Measurements from ENCODE around the gene GDF7.
"Not testable (repeated sequence)": the region's sequence is repeated elsewhere in the genome, so short reads cannot be mapped to it uniquely, and the experiment has no call there.

GDF7 gene

GRCh38 chr2:20711641-20712040 lies 44.7 kb downstream of the GDF7 start:
- H3K4me1 Mint-ChIP-seq, H3K4me3 Mint-ChIP-seq, ATAC-seq, H3K27me3 Mint-ChIP-seq, H3K27ac Mint-ChIP-seq, DNase-seq: not testable (repeated sequence)
- peaks cover 14 to 18% of the 10 kb centered on the region in 2 donors for H3K9me3 Mint-ChIP-seq

- not testable (repeated sequence) for H3K4me3 Mint-ChIP-seq, H3K27me3 Mint-ChIP-seq, DNase-seq, H3K4me1 Mint-ChIP-seq, ATAC-seq, H3K27ac Mint-ChIP-seq
- peaks cover 18 to 21% of the 10 kb centered on the region in 2 donors for H3K9me3 Mint-ChIP-seq
Observed at GRCh38 chr2:20713585-20713984, 46.6 kb downstream of the GDF7 start.

- H3K4me1 Mint-ChIP-seq, H3K4me3 Mint-ChIP-seq, H3K27me3 Mint-ChIP-seq: not testable (repeated sequence)
Observed at GRCh38 chr2:20714412-20714811, 47.5 kb downstream of the GDF7 start.

GRCh38 chr2:20716164-20716563 lies 49.2 kb downstream of the GDF7 start:
- not testable (repeated sequence) for H3K4me1 Mint-ChIP-seq, H3K4me3 Mint-ChIP-seq, H3K27ac Mint-ChIP-seq, H3K27me3 Mint-ChIP-seq, DNase-seq, ATAC-seq
- peaks cover 25 to 27% of the 10 kb centered on the region in 2 donors for H3K9me3 Mint-ChIP-seq

More at GRCh38 chr2:20714412-20714811, 47.5 kb downstream of the GDF7 start:
- Mint-ChIP-seq H3K9me3 (peaks cover 18 to 21% of the 10 kb centered on the region in 2 donors), H3K27ac (peak overlapping the region in 1 of 2 donors; percentile 76)
- DNase-seq, ATAC-seq: not testable (repeated sequence)

- DNase-seq (no peak), ATAC-seq (no peak)
- Mint-ChIP-seq H3K4me3 (no peak overlapping the region), H3K27ac (no peak overlapping the region), H3K4me1 (no peaks in the 10 kb centered on the region), H3K27me3 (no peaks in the 10 kb centered on the region), H3K9me3 (peaks cover 24 to 25% of the 10 kb centered on the region in 2 donors)
Observed at GRCh38 chr2:20717641-20718040, 50.7 kb downstream of the GDF7 start.

- DNase-seq (no peak), ATAC-seq (no peak)
- no peaks in the 10 kb centered on the region for H3K27me3 Mint-ChIP-seq
- H3K27ac Mint-ChIP-seq: no peak overlapping the region
- no peak overlapping the region for H3K4me3 Mint-ChIP-seq
- H3K9me3 Mint-ChIP-seq: peaks cover 13% of the 10 kb centered on the region in 2 donors
- no peaks in the 10 kb centered on the region for H3K4me1 Mint-ChIP-seq
Observed at GRCh38 chr2:20722592-20723240, 55.8 kb downstream of the GDF7 start.

GRCh38 chr2:20723543-20723942 lies 56.6 kb downstream of the GDF7 start:
- no peak for ATAC-seq
- no peak overlapping the region for H3K4me3 Mint-ChIP-seq
- no peak for DNase-seq
- no peaks in the 10 kb centered on the region for H3K27me3 Mint-ChIP-seq
- H3K27ac Mint-ChIP-seq: no peak overlapping the region
- peaks cover 6 to 13% of the 10 kb centered on the region in 2 donors for H3K9me3 Mint-ChIP-seq
- no peaks in the 10 kb centered on the region for H3K4me1 Mint-ChIP-seq

- ATAC-seq: peak; percentile 54
- peak overlapping the region in 1 of 2 donors; percentile 30 for H3K27ac Mint-ChIP-seq
- H3K27me3 Mint-ChIP-seq: no peaks in the 10 kb centered on the region
- H3K4me3 Mint-ChIP-seq: no peak overlapping the region
- peaks cover 6 to 12% of the 10 kb centered on the region in 2 donors for H3K9me3 Mint-ChIP-seq
- no peak for DNase-seq
- no peaks in the 10 kb centered on the region for H3K4me1 Mint-ChIP-seq
Observed at GRCh38 chr2:20724500-20725053, 57.6 kb downstream of the GDF7 start.

GRCh38 chr2:20725782-20726181 lies 58.8 kb downstream of the GDF7 start:
- no peaks in the 10 kb centered on the region for H3K27me3 Mint-ChIP-seq
- DNase-seq: no peak
- H3K9me3 Mint-ChIP-seq: peaks cover 0 to 6% of the 10 kb centered on the region in 2 donors
- H3K4me1 Mint-ChIP-seq: no peaks in the 10 kb centered on the region
- ATAC-seq: no peak
- H3K4me3 Mint-ChIP-seq: no peak overlapping the region
- H3K27ac Mint-ChIP-seq: no peak overlapping the region

- no peaks in the 10 kb centered on the region for H3K4me1 Mint-ChIP-seq
- H3K4me3 Mint-ChIP-seq: no peak overlapping the region
- ATAC-seq: no peak
Observed at GRCh38 chr2:20726913-20727312, 60.0 kb downstream of the GDF7 start.

GRCh38 chr2:20728114-20728758 lies 61.3 kb downstream of the GDF7 start:
- no peak overlapping the region for H3K4me3 Mint-ChIP-seq

More at GRCh38 chr2:20726913-20727312, 60.0 kb downstream of the GDF7 start:
- no peaks in the 10 kb centered on the region for H3K27me3 Mint-ChIP-seq
- H3K9me3 Mint-ChIP-seq: peaks cover 0 to 6% of the 10 kb centered on the region in 2 donors
- H3K27ac Mint-ChIP-seq: no peak overlapping the region
- DNase-seq: no peak

More at GRCh38 chr2:20728114-20728758, 61.3 kb downstream of the GDF7 start:
- Mint-ChIP-seq H3K4me1 (no peaks in the 10 kb centered on the region), H3K27me3 (no peaks in the 10 kb centered on the region), H3K27ac (no peak overlapping the region), H3K9me3 (peaks cover 0 to 6% of the 10 kb centered on the region in 2 donors)
- ATAC-seq (no peak), DNase-seq (no peak)

All from stimulated activated naive CD8-positive, alpha-beta T cell treated with anti-CD3 and anti-CD28 coated beads, Interleukin-15, amount 100 ng/mL, for 72 hours (primary cell).